ENCODE measurements around the gene FLYWCH2.

DNA sequence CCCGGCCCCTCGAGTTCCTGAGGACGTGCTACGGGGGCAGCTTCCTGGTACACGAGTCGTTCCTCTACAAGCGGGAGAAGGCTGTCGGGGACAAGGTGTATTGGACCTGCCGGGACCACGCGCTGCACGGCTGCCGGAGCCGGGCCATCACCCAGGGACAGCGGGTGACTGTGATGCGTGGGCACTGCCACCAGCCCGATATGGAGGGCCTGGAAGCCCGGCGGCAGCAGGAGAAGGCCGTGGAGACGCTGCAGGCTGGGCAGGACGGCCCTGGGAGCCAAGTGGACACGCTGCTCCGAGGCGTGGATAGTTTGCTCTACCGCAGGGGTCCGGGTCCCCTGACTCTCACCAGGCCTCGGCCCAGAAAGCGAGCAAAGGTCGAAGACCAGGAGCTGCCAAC, 50.1 kb downstream of the FLYWCH2 start:
- no peak for TF ChIP-seq CTCF (IDR thresholded peaks at IDR 0.05; ENCODE audit: low read length)
- TF ChIP-seq EZH2 (IDR thresholded peaks at IDR 0.05; ENCODE audit: borderline replicate concordance, low read length): no peak

Measured in OCI-LY1 (cell line).